ENCODE data around the gene FCER1G.
"Not testable (repeated sequence)": the region's sequence is repeated elsewhere in the genome, so short reads cannot be mapped to it uniquely, and the experiment has no call there.

DNA sequence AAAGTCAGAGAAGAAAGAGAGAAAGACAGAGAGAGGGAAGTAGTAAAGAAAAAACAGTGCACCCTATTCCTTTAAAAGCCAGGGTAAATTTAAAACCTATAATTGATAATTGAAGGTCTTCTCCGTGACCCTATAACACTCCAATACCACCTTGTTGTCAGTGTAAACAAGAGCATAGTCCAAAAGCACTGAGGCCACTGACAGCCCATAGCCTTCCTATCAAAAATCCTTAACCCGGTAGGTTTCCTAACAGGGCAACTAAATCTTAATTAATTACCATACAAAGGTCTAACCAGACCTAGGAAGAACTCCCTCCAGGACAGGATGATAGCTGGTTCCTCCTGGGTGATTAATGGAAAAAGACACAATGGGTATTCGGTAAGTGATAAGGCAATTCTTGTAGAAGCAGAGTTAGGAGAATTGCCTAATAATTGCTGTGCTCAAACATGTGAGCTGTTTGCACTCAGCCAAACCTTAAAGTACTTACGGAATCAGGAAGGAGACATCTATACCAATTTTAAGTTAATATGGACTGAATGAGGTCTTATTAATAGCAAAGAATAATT, 40.9 kb downstream of the FCER1G start:
- not testable (repeated sequence) for TF ChIP-seq POLR2A, POLR2AphosphoS5 (IDR thresholded peaks at IDR 0.05)
- TF ChIP-seq, protein P1, sequence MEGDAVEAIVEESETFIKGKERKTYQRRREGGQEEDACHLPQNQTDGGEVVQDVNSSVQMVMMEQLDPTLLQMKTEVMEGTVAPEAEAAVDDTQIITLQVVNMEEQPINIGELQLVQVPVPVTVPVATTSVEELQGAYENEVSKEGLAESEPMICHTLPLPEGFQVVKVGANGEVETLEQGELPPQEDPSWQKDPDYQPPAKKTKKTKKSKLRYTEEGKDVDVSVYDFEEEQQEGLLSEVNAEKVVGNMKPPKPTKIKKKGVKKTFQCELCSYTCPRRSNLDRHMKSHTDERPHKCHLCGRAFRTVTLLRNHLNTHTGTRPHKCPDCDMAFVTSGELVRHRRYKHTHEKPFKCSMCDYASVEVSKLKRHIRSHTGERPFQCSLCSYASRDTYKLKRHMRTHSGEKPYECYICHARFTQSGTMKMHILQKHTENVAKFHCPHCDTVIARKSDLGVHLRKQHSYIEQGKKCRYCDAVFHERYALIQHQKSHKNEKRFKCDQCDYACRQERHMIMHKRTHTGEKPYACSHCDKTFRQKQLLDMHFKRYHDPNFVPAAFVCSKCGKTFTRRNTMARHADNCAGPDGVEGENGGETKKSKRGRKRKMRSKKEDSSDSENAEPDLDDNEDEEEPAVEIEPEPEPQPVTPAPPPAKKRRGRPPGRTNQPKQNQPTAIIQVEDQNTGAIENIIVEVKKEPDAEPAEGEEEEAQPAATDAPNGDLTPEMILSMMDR (IDR thresholded peaks at IDR 0.05) = not testable (repeated sequence)

All from sigmoid colon (tissue), 4 donors.